Activated CD8-positive, alpha-beta memory T cell treated with anti-CD3 and anti-CD28 coated beads, Interleukin-2, amount 50 U/mL, for 1 hour (primary cell): Measurements from ENCODE around the gene ADGRG4.
"Not testable (repeated sequence)": the region's sequence is repeated elsewhere in the genome, so short reads cannot be mapped to it uniquely, and the experiment has no call there.

ENCODE experiments used
- DNase-seq: peaks from one replicate; pipeline ENCODE4 v3.0.0-alpha.2; 2020; ENCODE audit errors: extremely low read depth

Gene ADGRG4

DNA sequence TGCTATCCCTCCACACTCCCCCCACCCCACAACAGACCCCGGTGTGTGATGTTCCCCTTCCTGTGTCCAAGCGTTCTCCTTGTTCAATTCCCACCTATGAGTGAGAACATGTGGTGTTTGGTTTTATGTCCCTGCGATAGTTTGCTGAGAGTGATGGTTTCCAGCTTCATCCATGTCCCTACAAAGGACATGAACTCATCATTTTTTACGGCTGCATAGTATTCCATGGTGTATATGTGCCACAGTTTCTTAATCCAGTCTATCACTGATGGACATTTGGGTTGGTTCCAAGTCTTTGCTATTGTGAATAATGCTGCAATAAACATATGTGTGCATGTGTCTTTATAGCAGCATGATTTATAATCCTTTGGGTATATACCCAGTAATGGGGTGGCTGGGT lies at the start of gene ADGRG4:
Gene ADGRG4, plus strand, starts transcription at position 243 of the 400 bp plus-strand sequence. CDS start 7,815 bp downstream, outside the sequence.
- not testable (repeated sequence) for DNase-seq

DNA sequence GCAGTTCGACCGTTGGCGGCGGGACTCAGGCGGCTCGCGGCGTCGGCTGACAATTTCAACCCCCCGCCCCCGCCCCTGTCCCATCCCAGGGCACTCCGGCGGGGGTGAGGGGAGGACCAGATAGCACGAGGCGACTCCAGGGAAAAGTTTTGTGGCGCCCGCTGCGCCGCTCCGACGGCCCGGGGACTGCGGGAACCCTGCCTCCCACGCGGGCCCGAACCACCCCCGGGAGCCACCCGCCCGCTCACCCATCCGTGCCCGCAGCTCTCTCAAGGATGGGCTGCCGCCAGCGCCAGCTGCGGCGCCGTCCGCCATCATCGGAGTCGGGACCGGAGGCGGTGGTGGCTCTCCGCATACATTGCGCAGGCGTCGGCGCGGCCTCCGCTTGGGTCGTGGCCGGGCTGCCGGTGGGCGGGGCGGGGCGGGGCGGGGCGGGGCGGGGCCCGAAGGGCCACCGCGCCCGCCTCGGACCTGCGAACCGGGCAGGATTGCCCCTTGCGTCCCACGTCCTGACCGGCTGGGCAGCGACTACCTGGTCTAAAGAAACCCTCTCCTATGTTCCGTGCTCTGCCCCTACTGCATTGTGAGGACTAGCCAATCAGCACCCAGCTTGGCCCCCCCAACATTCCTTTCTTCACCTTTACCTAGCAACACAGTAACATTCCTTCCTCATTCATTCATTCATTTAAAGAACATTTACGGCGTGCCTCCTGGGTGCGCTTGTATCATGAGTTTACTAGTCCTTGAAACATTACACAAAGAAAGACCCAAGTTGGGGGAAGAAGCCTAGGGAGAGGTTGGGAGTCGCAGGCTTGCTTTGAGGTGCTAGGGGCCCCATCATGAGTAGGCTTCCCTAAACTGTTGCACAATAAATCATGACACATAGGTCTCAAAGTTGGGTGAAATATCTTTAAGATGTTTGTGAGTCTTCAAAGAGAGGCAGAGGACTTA lies 49.4 kb upstream of the ADGRG4 start, which contains the start of gene MAP7D3:
Gene MAP7D3, minus strand, starts transcription at position 360 of the 951 bp plus-strand sequence. Its CDS starts 42 bp downstream, at position 318.
- DNase-seq = peak; percentile 29

- DNase-seq = no peak
Measured at GRCh38 chrX:136255541-136255940, 45.2 kb upstream of the ADGRG4 start.

DNA sequence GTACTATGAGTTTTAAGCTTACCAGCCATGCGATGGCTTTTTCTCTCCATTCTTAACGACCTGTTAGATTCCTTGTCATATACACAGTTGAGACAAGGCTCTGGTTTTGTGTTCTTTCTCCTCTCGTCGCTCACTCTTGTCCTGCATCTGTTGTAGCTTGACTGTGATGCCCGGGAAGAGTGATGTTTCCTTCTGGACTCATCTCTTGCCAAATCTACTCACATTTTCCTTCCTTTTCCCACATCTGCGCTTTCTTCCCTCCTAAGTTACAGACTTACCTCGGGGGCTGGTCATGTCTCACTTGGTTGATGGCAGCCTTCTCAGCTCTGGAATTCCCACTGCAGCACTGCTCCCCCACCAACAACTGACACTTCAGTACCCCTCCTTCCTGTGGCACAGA lies 44.7 kb upstream of the ADGRG4 start:
- DNase-seq = no peak

DNA sequence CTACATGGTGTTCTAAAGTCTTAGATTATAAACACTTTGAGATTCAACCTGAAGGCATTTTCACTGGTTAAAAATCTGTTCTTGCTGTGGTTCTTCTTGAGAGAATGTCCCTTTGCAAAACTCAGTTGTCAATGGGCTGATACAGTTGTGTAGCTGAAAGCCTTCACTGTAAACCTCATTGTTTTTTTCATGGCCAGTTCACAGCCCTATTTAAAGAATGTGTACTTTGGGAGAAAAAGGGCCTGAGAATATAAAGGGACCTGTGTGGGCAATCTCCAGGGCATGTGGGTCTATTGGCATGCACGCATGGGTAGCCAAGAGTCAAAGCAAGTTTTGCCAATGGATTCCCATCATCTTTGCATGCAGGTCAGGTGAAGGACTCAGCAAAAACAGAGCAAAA lies 41.8 kb upstream of the ADGRG4 start:
- no peak for DNase-seq

- no peak for DNase-seq
Measured at GRCh38 chrX:136259543-136259942, 41.2 kb upstream of the ADGRG4 start.

GRCh38 chrX:136260776-136261175 lies 40.0 kb upstream of the ADGRG4 start:
- no peak for DNase-seq

DNA sequence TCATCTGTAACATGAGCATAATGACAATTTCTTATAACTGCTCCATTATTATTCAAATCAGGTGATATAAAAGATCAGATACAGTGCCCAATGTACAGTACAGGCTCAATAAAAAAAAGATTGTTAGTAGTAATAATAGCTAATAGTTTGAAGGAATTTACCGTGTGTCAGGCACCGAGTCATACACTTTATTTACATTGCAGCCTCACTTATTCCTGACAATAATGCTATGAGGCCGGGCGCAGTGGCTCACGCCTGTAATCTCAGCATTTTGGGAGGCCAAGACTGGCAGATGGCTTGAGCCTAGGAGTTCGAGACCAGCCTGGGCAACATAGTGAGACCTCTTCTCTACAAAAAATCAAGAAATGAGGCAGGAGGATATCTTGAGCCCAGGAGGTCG lies 39.4 kb upstream of the ADGRG4 start:
- DNase-seq = no peak

DNA sequence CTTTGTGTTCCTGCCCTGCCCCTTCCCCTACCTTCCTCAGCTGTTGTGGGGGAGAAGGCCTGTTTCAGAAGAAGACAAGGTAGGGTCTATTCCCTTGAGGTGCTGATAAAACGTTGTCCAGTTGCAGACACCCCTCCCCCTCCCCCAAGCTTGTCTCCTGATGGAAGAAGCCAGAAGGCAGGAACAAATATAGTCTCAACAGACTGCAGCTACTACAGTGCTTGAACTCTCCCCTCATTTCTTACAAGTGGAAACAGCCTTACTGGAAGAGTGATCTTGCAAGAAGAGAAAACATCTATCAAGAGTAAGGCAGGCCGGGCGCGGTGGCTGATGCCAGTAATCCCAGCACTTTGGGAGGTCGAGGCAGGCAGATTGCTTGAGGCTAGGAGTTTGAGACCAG lies 38.5 kb upstream of the ADGRG4 start:
- DNase-seq = no peak

- DNase-seq = no peak
Measured at GRCh38 chrX:136262812-136263315, 37.9 kb upstream of the ADGRG4 start.

GRCh38 chrX:136266828-136267227 lies 33.9 kb upstream of the ADGRG4 start:
- no peak for DNase-seq

DNA sequence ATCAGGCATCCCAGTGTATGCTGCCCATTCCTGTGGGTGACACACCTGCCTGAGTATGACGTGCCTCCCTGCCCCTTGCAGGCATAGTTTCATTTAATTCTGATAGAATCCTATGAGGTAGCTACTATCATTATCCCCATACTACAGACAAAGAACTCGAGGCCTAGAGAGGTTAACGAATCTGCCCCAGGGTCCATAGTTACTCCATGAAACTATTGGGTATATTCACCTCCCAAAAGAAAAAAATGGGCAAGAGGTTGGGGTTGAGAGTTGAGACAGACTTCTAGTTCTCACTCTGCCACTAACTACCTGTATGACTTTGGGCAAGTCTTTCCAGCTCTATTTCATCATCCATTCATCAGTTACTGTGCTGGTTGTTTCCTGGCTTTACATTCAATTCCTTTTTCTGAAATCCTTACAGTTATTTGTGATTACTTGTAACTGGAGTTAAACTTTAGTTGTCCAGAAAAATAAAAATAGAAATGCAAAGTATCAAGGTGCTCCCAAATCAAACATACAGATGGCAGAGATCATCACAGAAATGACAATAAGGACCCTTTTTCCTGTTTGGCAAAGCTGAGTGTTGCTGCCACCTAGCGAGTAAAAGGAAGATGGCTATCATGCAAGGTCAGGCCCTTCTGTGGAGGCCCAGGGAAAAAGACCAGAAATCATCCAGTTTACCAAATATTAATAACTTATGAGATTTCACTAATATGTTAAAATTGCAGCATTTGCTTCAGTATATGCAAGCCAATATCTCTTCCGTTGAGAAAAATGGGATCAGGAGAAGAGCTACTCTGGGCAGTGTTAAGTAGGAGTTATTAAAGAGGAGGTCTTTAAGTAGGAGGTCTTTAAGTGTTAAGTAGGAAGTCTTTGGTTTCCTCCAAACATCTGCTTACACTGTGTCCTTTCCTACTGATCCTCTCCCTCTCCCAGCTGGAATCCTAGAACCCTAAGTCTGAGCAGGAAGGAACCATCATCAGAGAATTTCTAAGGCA lies 32.4 kb upstream of the ADGRG4 start:
- peak; percentile 10 for DNase-seq

DNA sequence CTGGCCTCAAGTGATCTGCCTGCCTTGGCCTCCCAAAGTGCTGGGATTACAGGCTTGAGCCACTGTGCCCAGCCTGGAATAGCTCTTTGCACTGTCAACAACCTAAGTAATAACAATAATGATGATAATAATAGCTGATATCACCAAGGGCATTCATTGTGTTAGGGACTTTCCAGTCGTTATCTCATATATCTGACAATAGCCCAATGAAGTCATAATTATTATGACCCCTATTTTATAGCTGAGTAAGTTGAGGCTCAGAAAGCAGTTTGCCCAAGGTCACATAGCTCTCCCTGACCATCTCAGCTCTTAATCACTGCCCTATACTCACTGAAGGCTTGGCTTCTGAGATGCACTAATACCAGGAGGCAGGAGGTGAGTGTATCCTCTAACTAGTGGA lies 30.8 kb upstream of the ADGRG4 start:
- DNase-seq = no peak

DNA sequence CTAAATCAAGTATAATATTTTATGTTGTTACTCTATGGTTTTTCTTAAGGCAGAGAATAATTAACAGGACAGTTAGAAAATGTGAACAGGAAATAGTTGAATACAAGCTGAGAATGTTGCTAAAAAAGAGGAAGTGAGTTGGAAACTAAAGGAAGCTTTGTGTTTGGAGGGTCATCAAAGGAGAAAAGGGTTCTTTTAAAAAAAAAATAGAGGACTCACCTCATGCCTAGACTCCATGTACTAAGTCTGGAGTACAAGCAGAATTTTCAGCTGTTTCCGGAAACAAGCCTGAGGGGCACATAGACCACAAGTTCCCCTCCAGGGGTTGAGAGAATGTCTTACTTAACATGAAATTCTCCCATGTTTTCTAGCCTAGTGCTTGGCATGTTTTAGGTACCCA lies 29.5 kb upstream of the ADGRG4 start:
- DNase-seq = no peak

DNA sequence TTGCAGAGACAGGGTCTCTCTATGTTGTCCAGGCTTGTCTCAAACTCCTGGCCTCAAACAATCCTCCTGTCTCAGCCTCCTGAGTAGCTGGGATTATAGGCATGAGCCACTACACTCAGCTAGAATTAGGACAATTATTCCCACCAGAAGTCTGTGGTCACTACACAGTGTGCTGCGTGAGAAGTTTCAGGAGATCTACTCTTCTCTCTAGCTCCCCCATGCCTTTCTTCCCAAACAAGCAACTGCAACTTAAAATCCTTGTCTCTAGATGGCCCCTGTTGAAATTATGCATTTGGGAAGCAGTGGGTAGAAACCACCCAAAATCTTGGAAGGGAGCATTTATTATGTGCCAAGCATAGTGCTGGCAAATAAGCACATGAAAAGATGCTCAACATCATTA lies 28.4 kb upstream of the ADGRG4 start:
- no peak for DNase-seq

GRCh38 chrX:136273986-136274385 lies 26.8 kb upstream of the ADGRG4 start:
- no peak for DNase-seq

DNA sequence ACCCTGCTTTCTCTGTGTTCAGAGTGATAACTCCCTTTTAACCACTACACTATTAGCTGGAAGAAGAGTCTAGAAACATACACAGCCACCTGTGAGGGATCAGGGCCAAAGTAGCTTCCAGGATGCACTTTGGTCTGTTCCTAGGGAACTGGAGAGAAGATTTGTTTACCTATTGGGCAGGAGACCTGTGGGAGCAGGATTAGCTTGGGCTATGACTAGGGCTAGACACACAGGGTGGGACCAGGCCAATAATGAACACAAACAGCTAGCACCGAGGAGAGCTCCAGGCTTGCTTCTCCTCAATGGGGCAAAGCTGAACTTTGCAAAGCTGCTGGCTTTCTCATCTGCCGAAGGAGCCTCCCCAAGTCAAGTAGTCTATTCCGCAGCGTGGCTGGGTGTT lies 25.2 kb upstream of the ADGRG4 start:
- DNase-seq = no peak

GRCh38 chrX:136286375-136286774 lies 14.4 kb upstream of the ADGRG4 start:
- DNase-seq = not testable (repeated sequence)

GRCh38 chrX:136291824-136292223 lies 8.9 kb upstream of the ADGRG4 start:
- no peak for DNase-seq

GRCh38 chrX:136292656-136293055 lies 8.1 kb upstream of the ADGRG4 start:
- no peak for DNase-seq

DNA sequence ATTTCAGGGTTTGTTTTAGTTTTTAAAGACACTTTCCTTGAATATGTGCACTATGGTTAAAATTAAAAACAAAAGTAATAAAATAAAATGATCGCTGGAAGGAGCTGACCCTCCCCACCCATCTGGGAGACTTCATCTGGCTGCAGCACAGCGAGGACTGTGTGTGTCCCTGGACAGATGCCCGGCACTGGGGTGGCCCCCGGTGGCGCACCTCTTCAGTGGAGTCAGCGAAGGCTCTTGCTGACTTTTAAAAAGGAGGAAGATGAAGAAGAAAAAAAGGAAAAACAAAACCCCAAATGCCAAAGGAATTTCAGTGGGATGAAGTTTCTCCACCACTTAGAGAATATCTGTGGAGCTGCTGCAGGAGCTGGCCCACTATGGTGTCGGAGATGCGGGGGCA lies 5.4 kb upstream of the ADGRG4 start:
- no peak for DNase-seq

DNA sequence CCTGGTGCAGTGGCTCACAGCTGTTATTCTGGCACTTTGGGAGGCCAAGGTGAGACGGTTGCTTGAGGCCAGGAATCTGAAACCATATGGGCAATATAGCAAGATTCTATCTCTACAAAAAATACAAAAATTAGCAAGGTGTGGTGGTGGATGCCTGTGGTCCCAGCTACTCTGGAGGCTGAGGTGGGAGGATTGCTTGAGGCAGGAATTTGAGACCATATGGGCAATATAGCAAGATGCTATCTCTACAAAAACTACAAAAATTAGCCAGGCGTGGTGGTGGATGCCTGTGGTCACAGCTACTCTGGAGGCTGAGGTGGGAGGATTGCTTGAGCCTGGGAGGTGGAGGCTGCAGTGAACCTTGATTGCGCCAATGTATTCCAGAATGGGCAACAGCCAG lies 2.3 kb downstream of the ADGRG4 start:
- DNase-seq = no peak
